Panc1 (cell line): ENCODE results near the gene CDK5RAP1.

Source experiments
- POLR2AphosphoS5 ChIP-seq: IDR thresholded peaks from 2 replicates; pipeline ENCODE4 v1.6.1; 2012; ENCODE audit warnings: mild to moderate bottlenecking, low read depth, low read length, moderate library complexity
- SIN3A ChIP-seq: IDR thresholded peaks from 2 replicates; pipeline ENCODE4 v1.6.1; 2012; ENCODE audit warnings: low read depth, mild to moderate bottlenecking, low read length, moderate library complexity, borderline replicate concordance; ENCODE audit not compliant: insufficient read depth
- TCF7L2 ChIP-seq: IDR thresholded peaks from 2 replicates; pipeline ENCODE4 v1.6.1; 2011; ENCODE audit warnings: mild to moderate bottlenecking, low read depth, low read length, inconsistent platforms
- TF ChIP-seq, protein P1 (sequence below): fragments of 450-650 bp; IDR thresholded peaks from 2 replicates; pipeline ENCODE4 v1.5.1; 2017; ENCODE audit warnings: mild to moderate bottlenecking
- TF ChIP-seq, protein P2 (sequence below), 2 experiments: IDR thresholded peaks; 2 replicates each; pipeline ENCODE4 v1.6.1; 2011 to 2012; ENCODE audit warnings: low read depth in 2 of 2, control low read depth in 1 of 2, low read length in 1 of 2, mild to moderate bottlenecking in 1 of 2, moderate library complexity in 1 of 2; ENCODE audit not compliant: insufficient read depth in 1 of 2

- TF ChIP-seq, protein P1, sequence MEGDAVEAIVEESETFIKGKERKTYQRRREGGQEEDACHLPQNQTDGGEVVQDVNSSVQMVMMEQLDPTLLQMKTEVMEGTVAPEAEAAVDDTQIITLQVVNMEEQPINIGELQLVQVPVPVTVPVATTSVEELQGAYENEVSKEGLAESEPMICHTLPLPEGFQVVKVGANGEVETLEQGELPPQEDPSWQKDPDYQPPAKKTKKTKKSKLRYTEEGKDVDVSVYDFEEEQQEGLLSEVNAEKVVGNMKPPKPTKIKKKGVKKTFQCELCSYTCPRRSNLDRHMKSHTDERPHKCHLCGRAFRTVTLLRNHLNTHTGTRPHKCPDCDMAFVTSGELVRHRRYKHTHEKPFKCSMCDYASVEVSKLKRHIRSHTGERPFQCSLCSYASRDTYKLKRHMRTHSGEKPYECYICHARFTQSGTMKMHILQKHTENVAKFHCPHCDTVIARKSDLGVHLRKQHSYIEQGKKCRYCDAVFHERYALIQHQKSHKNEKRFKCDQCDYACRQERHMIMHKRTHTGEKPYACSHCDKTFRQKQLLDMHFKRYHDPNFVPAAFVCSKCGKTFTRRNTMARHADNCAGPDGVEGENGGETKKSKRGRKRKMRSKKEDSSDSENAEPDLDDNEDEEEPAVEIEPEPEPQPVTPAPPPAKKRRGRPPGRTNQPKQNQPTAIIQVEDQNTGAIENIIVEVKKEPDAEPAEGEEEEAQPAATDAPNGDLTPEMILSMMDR: no peak
- no peak for TF ChIP-seq POLR2AphosphoS5
- TF ChIP-seq, protein P2, sequence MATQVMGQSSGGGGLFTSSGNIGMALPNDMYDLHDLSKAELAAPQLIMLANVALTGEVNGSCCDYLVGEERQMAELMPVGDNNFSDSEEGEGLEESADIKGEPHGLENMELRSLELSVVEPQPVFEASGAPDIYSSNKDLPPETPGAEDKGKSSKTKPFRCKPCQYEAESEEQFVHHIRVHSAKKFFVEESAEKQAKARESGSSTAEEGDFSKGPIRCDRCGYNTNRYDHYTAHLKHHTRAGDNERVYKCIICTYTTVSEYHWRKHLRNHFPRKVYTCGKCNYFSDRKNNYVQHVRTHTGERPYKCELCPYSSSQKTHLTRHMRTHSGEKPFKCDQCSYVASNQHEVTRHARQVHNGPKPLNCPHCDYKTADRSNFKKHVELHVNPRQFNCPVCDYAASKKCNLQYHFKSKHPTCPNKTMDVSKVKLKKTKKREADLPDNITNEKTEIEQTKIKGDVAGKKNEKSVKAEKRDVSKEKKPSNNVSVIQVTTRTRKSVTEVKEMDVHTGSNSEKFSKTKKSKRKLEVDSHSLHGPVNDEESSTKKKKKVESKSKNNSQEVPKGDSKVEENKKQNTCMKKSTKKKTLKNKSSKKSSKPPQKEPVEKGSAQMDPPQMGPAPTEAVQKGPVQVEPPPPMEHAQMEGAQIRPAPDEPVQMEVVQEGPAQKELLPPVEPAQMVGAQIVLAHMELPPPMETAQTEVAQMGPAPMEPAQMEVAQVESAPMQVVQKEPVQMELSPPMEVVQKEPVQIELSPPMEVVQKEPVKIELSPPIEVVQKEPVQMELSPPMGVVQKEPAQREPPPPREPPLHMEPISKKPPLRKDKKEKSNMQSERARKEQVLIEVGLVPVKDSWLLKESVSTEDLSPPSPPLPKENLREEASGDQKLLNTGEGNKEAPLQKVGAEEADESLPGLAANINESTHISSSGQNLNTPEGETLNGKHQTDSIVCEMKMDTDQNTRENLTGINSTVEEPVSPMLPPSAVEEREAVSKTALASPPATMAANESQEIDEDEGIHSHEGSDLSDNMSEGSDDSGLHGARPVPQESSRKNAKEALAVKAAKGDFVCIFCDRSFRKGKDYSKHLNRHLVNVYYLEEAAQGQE (IDR thresholded peaks at IDR 0.05; ENCODE audit: insufficient read depth in 1 of 2, low read depth in 2 of 2, low read length in 1 of 2): no peak
- TF ChIP-seq TCF7L2: no peak
- no peak for TF ChIP-seq SIN3A
Observed at GRCh38 chr20:33333616-33334015, 67.7 kb downstream of the CDK5RAP1 start.
